Measurements from ENCODE around the gene ZNF641. TPM values are rescaled to one million over a fixed set of nuclear protein-coding genes. Genes with fewer than 3 reads are reported as not detected.

The ZNF641 gene
- total RNA-seq, 3 donors from 2014 or later (not counting 1 experiment from before 2014, with no cell fraction given), result 44.0 to 51.4 (median 48.8) TPM

- H3K27ac Mint-ChIP-seq, result peak overlapping the region; percentile 62 to 98
- intact Hi-C loops (cut with micrococcal nuclease), result no loop called here
- Histone ChIP-seq H3K27ac (ENCODE audit: low read length) (peak overlapping the region; percentile 82), H3K27me3 (ENCODE audit: control insufficient read depth, insufficient read depth, low read length) (no peaks in the 10 kb centered on the region), H3K4me1 (ENCODE audit: control insufficient read depth, insufficient read depth, low read length) (peaks cover 17% of the 10 kb centered on the region), H3K4me3 (ENCODE audit: low read length) (peak overlapping the region; percentile 71), H3K36me3 (ENCODE audit: control insufficient read depth, insufficient read depth, low read length) (peaks cover 18% of the 10 kb centered on the region), H3K9me3 (ENCODE audit: control insufficient read depth, insufficient read depth, low read length) (no peaks in the 10 kb centered on the region)
- no peak for TF ChIP-seq CTCF (IDR thresholded peaks at IDR 0.05)
- peaks cover 37 to 43% of the 10 kb centered on the region in 2 donors for H3K4me1 Mint-ChIP-seq
- 3% methylated on average over 36 of the region's 36 CpGs for WGBS (ENCODE audit: insufficient coverage)
- H3K4me3 Mint-ChIP-seq, result peak overlapping the region; percentile 82
- DNase-seq (no peak), ATAC-seq (no peak)
- no peaks in the 10 kb centered on the region for H3K27me3 Mint-ChIP-seq (ENCODE audit: low read depth in 2 of 2)
- no peaks in the 10 kb centered on the region for H3K36me3 Mint-ChIP-seq
- no peaks in the 10 kb centered on the region for H3K9me3 Mint-ChIP-seq
Observed at GRCh38 chr12:48351022-48351708, 446 bp upstream of the ZNF641 start.

- intact Hi-C loops (cut with micrococcal nuclease), result no loop called here
- H3K27ac Mint-ChIP-seq, result peak overlapping the region; percentile 89 to 98
- H3K4me1 Mint-ChIP-seq, result peaks cover 45 to 53% of the 10 kb centered on the region in 2 donors
- H3K4me3 Mint-ChIP-seq, result peak overlapping the region; percentile 95
- Histone ChIP-seq H3K4me3 (ENCODE audit: low read length) (peak overlapping the region; percentile 98), H3K27ac (ENCODE audit: low read length) (peak overlapping the region; percentile 93), H3K4me1 (ENCODE audit: control insufficient read depth, insufficient read depth, low read length) (peaks cover 17% of the 10 kb centered on the region), H3K27me3 (ENCODE audit: control insufficient read depth, insufficient read depth, low read length) (no peaks in the 10 kb centered on the region), H3K9me3 (ENCODE audit: control insufficient read depth, insufficient read depth, low read length) (no peaks in the 10 kb centered on the region), H3K36me3 (ENCODE audit: control insufficient read depth, insufficient read depth, low read length) (peaks cover 35% of the 10 kb centered on the region)
- 64% methylated on average over 2 of the region's 2 CpGs for WGBS (ENCODE audit: insufficient coverage)
- ATAC-seq, result no peak
- H3K9me3 Mint-ChIP-seq, result no peaks in the 10 kb centered on the region
- no peaks in the 10 kb centered on the region for H3K27me3 Mint-ChIP-seq (ENCODE audit: low read depth in 2 of 2)
- peak in 1 of 2 donors; percentile 17 for DNase-seq
- H3K36me3 Mint-ChIP-seq, result peaks cover 13% of the 10 kb centered on the region
- TF ChIP-seq CTCF (IDR thresholded peaks at IDR 0.05), result no peak
Observed at GRCh38 chr12:48349471-48349870, 1.2 kb downstream of the ZNF641 start.

- Mint-ChIP-seq H3K4me3 (no peak overlapping the region), H3K4me1 (peaks cover 44 to 51% of the 10 kb centered on the region in 2 donors), H3K9me3 (no peaks in the 10 kb centered on the region), H3K36me3 (peaks cover 16% of the 10 kb centered on the region), H3K27ac (peak overlapping the region in 1 of 2 donors; percentile 13), H3K27me3 (ENCODE audit: low read depth in 2 of 2) (no peaks in the 10 kb centered on the region)
- no peak overlapping the region for H3K27ac ChIP-seq (ENCODE audit: low read length)
- TF ChIP-seq CTCF (IDR thresholded peaks at IDR 0.05), result no peak
- H3K27me3 ChIP-seq (ENCODE audit: control insufficient read depth, insufficient read depth, low read length), result no peaks in the 10 kb centered on the region
- no peaks in the 10 kb centered on the region for H3K9me3 ChIP-seq (ENCODE audit: control insufficient read depth, insufficient read depth, low read length)
- no peaks in the 10 kb centered on the region for H3K4me1 ChIP-seq (ENCODE audit: control insufficient read depth, insufficient read depth, low read length)
- H3K4me3 ChIP-seq (ENCODE audit: low read length), result no peak overlapping the region
- peaks cover 74% of the 10 kb centered on the region for H3K36me3 ChIP-seq (ENCODE audit: control insufficient read depth, insufficient read depth, low read length)
- DNase-seq (no peak), ATAC-seq (no peak)
- 98% methylated on average over 7 of the region's 8 CpGs for WGBS (ENCODE audit: insufficient coverage)
- intact Hi-C loops (cut with micrococcal nuclease), result no loop called here
Observed at GRCh38 chr12:48342980-48343379, 7.7 kb downstream of the ZNF641 start.

- Mint-ChIP-seq H3K4me3 (no peak overlapping the region), H3K4me1 (peaks cover 42 to 48% of the 10 kb centered on the region in 2 donors), H3K36me3 (peaks cover 16% of the 10 kb centered on the region), H3K27me3 (ENCODE audit: low read depth in 2 of 2) (no peaks in the 10 kb centered on the region), H3K9me3 (no peaks in the 10 kb centered on the region), H3K27ac (peak overlapping the region; percentile 27 to 76)
- DNase-seq (no peak), ATAC-seq (no peak)
- no peaks in the 10 kb centered on the region for H3K27me3 ChIP-seq (ENCODE audit: control insufficient read depth, insufficient read depth, low read length)
- intact Hi-C loops (cut with micrococcal nuclease), result no loop called here
- H3K36me3 ChIP-seq (ENCODE audit: control insufficient read depth, insufficient read depth, low read length), result peaks cover 54% of the 10 kb centered on the region
- no peak overlapping the region for H3K27ac ChIP-seq (ENCODE audit: low read length)
- TF ChIP-seq CTCF (IDR thresholded peaks at IDR 0.05), result no peak
- H3K9me3 ChIP-seq (ENCODE audit: control insufficient read depth, insufficient read depth, low read length), result no peaks in the 10 kb centered on the region
- 88% methylated on average over 1 of the region's 2 CpGs for WGBS (ENCODE audit: insufficient coverage)
- no peaks in the 10 kb centered on the region for H3K4me1 ChIP-seq (ENCODE audit: control insufficient read depth, insufficient read depth, low read length)
- H3K4me3 ChIP-seq (ENCODE audit: low read length), result no peak overlapping the region
Observed at GRCh38 chr12:48340943-48341342, 9.8 kb downstream of the ZNF641 start.
